GM12878 (cell line): Measurements from ENCODE around the gene SLC2A4. TPM values are rescaled to one million over a fixed set of nuclear protein-coding genes. Genes with fewer than 3 reads are reported as not detected.

ENCODE experiments used
- ATAC-seq: fragments of 200-7000 bp; cut with Tn5 transposase; 3 replicates; pipeline ENCODE4 v1.9.1; 2020; ENCODE audit warnings: mild to moderate bottlenecking, moderate library complexity
- BruUV-seq: library from RNA; stranded (reverse); fragments of 400-500 nt; replicated peaks from 2 replicates; lab custom pipeline; 2021; lab: Mats Ljungman, UMichigan
- CTCF ChIA-PET: fragments of 300-600 bp; sonication (Branson Sonifier 250); formaldehyde crosslinking; extraction: SDS; loops from one replicate; lab custom pipeline; 2021; ENCODE audit warnings: inconsistent platforms; lab: Yijun Ruan, JAX
- POLR2A ChIA-PET: fragments of 350-600 bp; formaldehyde crosslinking; extraction: SDS; loops from one replicate; lab custom pipeline; 2021; ENCODE audit warnings: inconsistent platforms; lab: Charles Lee
- RAD21 ChIA-PET: fragments of 300-600 bp; sonication (Branson Sonifier 250); formaldehyde crosslinking; loops from one replicate; lab custom pipeline; 2023; ENCODE audit warnings: antibody characterized with exemption; ENCODE audit not compliant: unreplicated experiment; lab: Charles Lee
- SMC1A ChIA-PET: fragments of 300-600 bp; sonication (Branson Sonifier 250); formaldehyde crosslinking; loops from one replicate; lab custom pipeline; 2023; ENCODE audit not compliant: unreplicated experiment, uncharacterized antibody; lab: Charles Lee
- DNase-seq: peaks from one replicate; pipeline ENCODE4 v3.0.0-alpha.2; 2011; ENCODE audit warnings: low read depth, low spot score
- FAIRE-seq: peaks from 3 replicates; lab custom pipeline; 2011; peaks lifted over from hg19 to GRCh38; lab: Jason Lieb, UNC
- H2AFZ ChIP-seq: 2 replicates; pipeline ENCODE4 v1.6.0; 2011; ENCODE audit warnings: low read depth, low read length, control low read depth; ENCODE audit not compliant: control insufficient read depth
- H3K27ac ChIP-seq: 2 replicates; pipeline ENCODE4 v1.5.1; 2011; ENCODE audit warnings: control low read depth; ENCODE audit not compliant: control insufficient read depth, insufficient read depth
- H3K27me3 ChIP-seq, 2 experiments: replicated peaks in 1 of 2; 2 replicates each; pipeline versions ENCODE4 v1.6.0 to v1.6.1; 2011; ENCODE audit warnings: low read length in 1 of 2; ENCODE audit not compliant: control insufficient read depth in 2 of 2, insufficient read depth in 2 of 2
- H3K36me3 ChIP-seq, 2 experiments: 2 replicates each; pipeline ENCODE4 v1.5.1; 2011; ENCODE audit warnings: low read length in 1 of 2; ENCODE audit not compliant: control insufficient read depth in 2 of 2, insufficient read depth in 2 of 2
- H3K4me1 ChIP-seq: 2 replicates; pipeline ENCODE4 v1.6.1; 2011; ENCODE audit warnings: mild to moderate bottlenecking, low read length, moderate library complexity, mixed read lengths; ENCODE audit not compliant: control insufficient read depth, insufficient read depth
- H3K4me2 ChIP-seq: 2 replicates; pipeline ENCODE4 v1.6.0; 2011; ENCODE audit warnings: control low read depth; ENCODE audit not compliant: control insufficient read depth, insufficient read depth
- H3K4me3 ChIP-seq: fragments of 200-600 bp; sonication (generic); 2 replicates; pipeline ENCODE4 v1.5.1; 2016
- H3K79me2 ChIP-seq: 2 replicates; pipeline ENCODE4 v1.6.0; 2011; ENCODE audit warnings: low read length; ENCODE audit not compliant: control insufficient read depth, insufficient read depth
- H3K9ac ChIP-seq: 2 replicates; pipeline ENCODE4 v1.8.0; 2011; ENCODE audit warnings: low read length, control low read depth, mixed read lengths; ENCODE audit not compliant: control insufficient read depth, insufficient read depth
- H3K9me3 ChIP-seq: replicated peaks from 3 replicates; pipeline ENCODE4 v1.5.1; 2011; ENCODE audit warnings: mild to moderate bottlenecking, low read length; ENCODE audit not compliant: control insufficient read depth, insufficient read depth
- H4K20me1 ChIP-seq: 2 replicates; pipeline ENCODE4 v1.6.0; 2011; ENCODE audit not compliant: control insufficient read depth, insufficient read depth
- CHD2 ChIP-seq: IDR thresholded peaks from 2 replicates; pipeline ENCODE4 v1.6.1; 2011; ENCODE audit warnings: low read depth, low read length, improper control_type of control experiment, borderline replicate concordance
- SKIL ChIP-seq: fragments of 450-650 bp; IDR thresholded peaks from 2 replicates; pipeline ENCODE4 v1.6.1; 2017; ENCODE audit warnings: mild to moderate bottlenecking, low read depth, inconsistent platforms; ENCODE audit not compliant: poor library complexity, severe bottlenecking
- SREBF1 ChIP-seq: IDR thresholded peaks from 2 replicates; pipeline ENCODE4 v1.6.1; 2012; ENCODE audit warnings: mild to moderate bottlenecking, low read length
- TAF1 ChIP-seq: IDR thresholded peaks from 2 replicates; pipeline ENCODE4 v1.6.1; 2011; ENCODE audit warnings: mild to moderate bottlenecking, low read depth, low read length, borderline replicate concordance
- WGBS: methylation state at CpG from one replicate; pipeline ENCODE4 v1.1.6; 2016; ENCODE audit warnings: low lambda C conversion rate; ENCODE audit not compliant: insufficient replicate concordance, insufficient coverage; ENCODE audit errors: missing lambda C conversion rate; 5-methylcytosine and 5-hydroxymethylcytosine counted together
- in situ Hi-C: fragments of 300-500 bp; cut with MboI; formaldehyde crosslinking; loops from 9 replicates; pipeline ENCODE4 v1.14.3; 2018; ENCODE audit warnings: mixed read lengths
- intact Hi-C: fragments of 100-400 bp; cut with micrococcal nuclease; formaldehyde crosslinking; loops from one replicate; pipeline ENCODE4 v1.14.2; 2022; ENCODE audit not compliant: unreplicated experiment
- polyA plus RNA-seq, 11 experiments: library from polyadenylated mRNA; depleted of rRNA in 4 of 11; unstranded in 6 of 11; stranded (reverse) in 5 of 11; fragments of >200 nt; fragmentation: Nextera tagmentation in 4 of 11; fragmentation: Illumina TruSeq in 1 of 11; extraction: Ambion mirVana in 4 of 11; extraction: Trizol in 1 of 11; gene quantifications; 1 replicate in 1 of 11; 2 replicates in 10 of 11; pipeline versions ENCODE4 v1.2.1 to v1.2.3, GENCODE V29; 2011 to 2016; ENCODE audit warnings: inconsistent platforms in 2 of 11, missing spikeins in 2 of 11, low read depth in 1 of 11
- total RNA-seq, 4 experiments: library from RNA; depleted of rRNA in 3 of 4; stranded (reverse); fragments of >200 nt in 3 of 4; fragmentation: Illumina TruSeq in 1 of 4; extraction: Trizol in 1 of 4; gene quantifications; 2 replicates each; pipeline versions ENCODE4 v1.2.1 to v1.2.3, GENCODE V29; 2013 to 2021
- TF ChIP-seq, protein P1 (sequence below): IDR thresholded peaks from 2 replicates; pipeline ENCODE4 v1.6.1; 2011; ENCODE audit warnings: mild to moderate bottlenecking, low read depth, low read length, moderate library complexity; ENCODE audit not compliant: insufficient replicate concordance

SLC2A4 gene
- total and polyA plus RNA-seq, 10 of the 15 experiments (the other 5 are each of a cell fraction or from before 2014, with no cell fraction given), result 0.03 to 0.23 (median 0.04) TPM; not detected in 4

DNA sequence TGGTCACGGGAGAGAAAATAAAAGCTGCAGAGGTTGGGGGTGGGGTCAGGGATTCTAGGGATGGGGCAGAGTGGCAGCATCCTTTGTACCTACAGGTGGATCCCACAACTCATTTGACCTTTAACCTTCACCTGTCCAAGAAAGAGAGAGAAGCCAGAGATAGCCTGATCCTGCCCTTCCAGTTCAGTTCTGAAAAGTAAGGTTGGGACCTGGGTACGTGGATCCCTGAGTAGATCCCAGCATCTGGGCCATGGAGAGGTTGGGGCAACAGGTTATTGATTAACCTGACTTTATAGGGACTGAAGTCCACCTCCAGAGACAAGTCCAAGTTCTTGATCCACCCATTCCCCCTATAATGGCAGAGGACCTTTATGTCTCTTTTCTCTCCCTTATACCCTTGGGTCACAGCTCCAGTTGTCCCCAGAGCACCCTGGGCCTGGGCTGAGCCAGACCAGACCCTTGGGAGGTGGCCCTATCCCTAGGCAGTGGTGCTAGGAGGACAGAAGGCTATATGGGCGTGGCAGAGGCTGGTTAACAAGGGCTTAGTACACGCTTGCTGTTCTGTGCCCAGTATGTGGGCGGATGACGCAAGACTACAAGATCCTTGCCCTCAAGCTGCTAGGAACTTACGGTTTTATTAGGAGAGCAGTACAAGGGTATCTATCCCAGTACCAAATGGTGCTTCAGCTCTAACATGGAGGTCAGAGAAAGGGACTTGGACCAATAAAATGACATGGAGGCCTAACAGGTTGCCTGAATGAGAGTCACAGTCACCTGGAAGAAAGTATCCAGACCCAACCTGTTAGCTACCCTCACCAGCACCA lies 22.6 kb upstream of the SLC2A4 start (continued):
- TF ChIP-seq, protein P1, sequence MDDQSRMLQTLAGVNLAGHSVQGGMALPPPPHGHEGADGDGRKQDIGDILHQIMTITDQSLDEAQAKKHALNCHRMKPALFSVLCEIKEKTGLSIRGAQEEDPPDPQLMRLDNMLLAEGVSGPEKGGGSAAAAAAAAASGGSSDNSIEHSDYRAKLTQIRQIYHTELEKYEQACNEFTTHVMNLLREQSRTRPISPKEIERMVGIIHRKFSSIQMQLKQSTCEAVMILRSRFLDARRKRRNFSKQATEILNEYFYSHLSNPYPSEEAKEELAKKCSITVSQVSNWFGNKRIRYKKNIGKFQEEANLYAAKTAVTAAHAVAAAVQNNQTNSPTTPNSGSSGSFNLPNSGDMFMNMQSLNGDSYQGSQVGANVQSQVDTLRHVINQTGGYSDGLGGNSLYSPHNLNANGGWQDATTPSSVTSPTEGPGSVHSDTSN, result no peak
- TF ChIP-seq TAF1 (no peak), SKIL (no peak), CHD2 (no peak)

DNA sequence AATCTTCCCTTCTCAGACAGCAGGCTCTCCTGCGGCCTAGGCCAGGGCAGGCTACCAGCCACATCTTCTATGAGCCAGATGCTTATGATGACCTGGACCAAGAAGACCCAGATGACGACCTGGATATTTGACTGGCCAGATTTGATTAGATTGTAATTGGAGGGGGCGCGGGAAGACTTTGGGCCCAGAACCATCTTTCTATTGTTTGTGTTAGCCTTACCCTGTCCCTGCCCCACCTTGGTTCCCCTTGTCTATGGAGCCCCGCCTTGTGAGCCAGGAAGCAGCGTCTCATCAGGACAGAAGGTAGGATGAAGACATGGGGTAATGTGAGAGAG lies 22.0 kb upstream of the SLC2A4 start:
- in situ Hi-C loops, result no loop called here
- no peak overlapping the region for H3K4me2 ChIP-seq
- H3K9me3 ChIP-seq, result no peaks in the 10 kb centered on the region
- no peak for TF ChIP-seq SREBF1
- TF ChIP-seq, all 136 proteins: peak for 0
- Histone ChIP-seq H3K4me3 (no peak overlapping the region), H3K9ac (no peak overlapping the region), H3K27me3 (peaks cover 3 to 5% of the 10 kb centered on the region in 2 experiments; a peak in 2 of 4 replicates), H3K4me1 (peaks cover 17% of the 10 kb centered on the region), H3K27ac (no peak overlapping the region), H3K36me3 (peaks cover 1 to 13% of the 10 kb centered on the region in 2 experiments; a peak in 2 of 4 replicates), H4K20me1 (no peaks in the 10 kb centered on the region), H3K79me2 (no peaks in the 10 kb centered on the region), H2AFZ (no peak overlapping the region)
- DNase-seq (no peak), FAIRE-seq (no peak), ATAC-seq (no peak)
- intact Hi-C loops, result no loop called here
- RAD21 ChIA-PET, result no interaction called here
- SMC1A ChIA-PET, result interaction anchor here (1.4 kb wide), 1 partner anchor 10 kb away, joined by 5 read pairs; no protein-coding TSS in a partner anchor
- POLR2A ChIA-PET, result no interaction called here
- CTCF ChIA-PET, result interaction anchor here (0.7 kb wide), 1 partner anchor 23 kb away, joined by 3 read pairs; no protein-coding TSS in a partner anchor
- no TSS peak for BruUV-seq
- WGBS, result 92% methylated on average over 6 of the region's 6 CpGs
